GM06990 (cell line): ENCODE measurements around the gene REEP1.

Source experiments
- DNase-seq: peaks from one replicate; pipeline ENCODE4 v3.0.0-alpha.2; 2011; ENCODE audit not compliant: insufficient read length; ENCODE audit errors: extremely low read depth
- H3K27me3 ChIP-seq: replicated peaks from 2 replicates; pipeline ENCODE4 v1.6.0; 2011; ENCODE audit warnings: low read length; ENCODE audit not compliant: control insufficient read depth, insufficient read depth
- H3K36me3 ChIP-seq: 2 replicates; pipeline ENCODE4 v1.5.1; 2011; ENCODE audit warnings: low read length; ENCODE audit not compliant: control insufficient read depth, insufficient read depth
- H3K4me3 ChIP-seq: replicated peaks from 2 replicates; pipeline ENCODE4 v1.5.1; 2011; ENCODE audit warnings: low read depth, mild to moderate bottlenecking, control low read depth, low read length
- TF ChIP-seq, protein P1 (sequence below): IDR thresholded peaks from 2 replicates; pipeline ENCODE4 v1.5.1; 2011; ENCODE audit warnings: low read length, control low read depth, mild to moderate bottlenecking, inconsistent platforms; ENCODE audit not compliant: insufficient read depth, poor library complexity, severe bottlenecking

Gene REEP1

DNA sequence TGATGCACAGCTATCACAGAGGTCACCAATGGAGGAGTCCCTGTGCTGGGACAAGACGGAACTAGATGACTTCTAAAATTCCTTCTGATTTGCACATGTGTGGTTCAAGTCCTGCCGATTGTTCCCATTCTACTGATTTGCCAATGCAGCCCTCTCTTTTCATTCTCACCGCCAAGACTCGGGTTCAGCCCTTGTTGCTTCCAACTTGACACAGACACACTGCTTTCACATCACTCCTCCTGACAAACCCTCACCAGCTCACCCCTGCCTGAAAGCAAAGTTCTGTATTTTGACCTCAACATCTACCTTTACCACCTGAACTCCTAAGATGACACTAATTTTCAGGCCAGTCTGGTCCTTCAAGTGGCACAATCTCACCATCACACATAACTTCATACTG lies 25.5 kb downstream of the REEP1 start:
- Histone ChIP-seq H3K4me3 (no peak overlapping the region), H3K36me3 (no peaks in the 10 kb centered on the region), H3K27me3 (no peaks in the 10 kb centered on the region; the same call in 1 of the 2 replicates)
- TF ChIP-seq, protein P1, sequence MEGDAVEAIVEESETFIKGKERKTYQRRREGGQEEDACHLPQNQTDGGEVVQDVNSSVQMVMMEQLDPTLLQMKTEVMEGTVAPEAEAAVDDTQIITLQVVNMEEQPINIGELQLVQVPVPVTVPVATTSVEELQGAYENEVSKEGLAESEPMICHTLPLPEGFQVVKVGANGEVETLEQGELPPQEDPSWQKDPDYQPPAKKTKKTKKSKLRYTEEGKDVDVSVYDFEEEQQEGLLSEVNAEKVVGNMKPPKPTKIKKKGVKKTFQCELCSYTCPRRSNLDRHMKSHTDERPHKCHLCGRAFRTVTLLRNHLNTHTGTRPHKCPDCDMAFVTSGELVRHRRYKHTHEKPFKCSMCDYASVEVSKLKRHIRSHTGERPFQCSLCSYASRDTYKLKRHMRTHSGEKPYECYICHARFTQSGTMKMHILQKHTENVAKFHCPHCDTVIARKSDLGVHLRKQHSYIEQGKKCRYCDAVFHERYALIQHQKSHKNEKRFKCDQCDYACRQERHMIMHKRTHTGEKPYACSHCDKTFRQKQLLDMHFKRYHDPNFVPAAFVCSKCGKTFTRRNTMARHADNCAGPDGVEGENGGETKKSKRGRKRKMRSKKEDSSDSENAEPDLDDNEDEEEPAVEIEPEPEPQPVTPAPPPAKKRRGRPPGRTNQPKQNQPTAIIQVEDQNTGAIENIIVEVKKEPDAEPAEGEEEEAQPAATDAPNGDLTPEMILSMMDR, result no peak
- no peak for DNase-seq

DNA sequence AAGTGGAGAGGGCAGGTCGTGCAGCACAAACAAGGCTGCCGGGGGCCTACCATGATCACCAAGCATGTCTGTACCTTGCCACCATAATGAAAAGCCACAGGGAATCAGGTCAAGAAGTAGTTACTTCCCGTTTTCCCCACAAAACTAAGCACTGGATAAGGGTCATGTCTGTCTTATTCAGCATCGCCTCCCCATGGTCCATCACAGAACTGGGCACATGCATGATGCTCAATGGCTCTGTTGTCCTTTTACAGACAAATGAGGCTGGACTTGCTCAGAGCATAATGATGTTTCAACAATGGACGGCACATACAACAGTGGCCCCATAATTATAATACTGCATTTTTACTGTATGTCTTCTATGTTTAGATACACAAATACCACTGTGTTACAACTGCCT lies 27.5 kb downstream of the REEP1 start:
- TF ChIP-seq, protein P1, result no peak
- no peak for DNase-seq
- Histone ChIP-seq H3K36me3 (no peaks in the 10 kb centered on the region), H3K27me3 (no peaks in the 10 kb centered on the region; the same call in 1 of the 2 replicates), H3K4me3 (no peak overlapping the region)

DNA sequence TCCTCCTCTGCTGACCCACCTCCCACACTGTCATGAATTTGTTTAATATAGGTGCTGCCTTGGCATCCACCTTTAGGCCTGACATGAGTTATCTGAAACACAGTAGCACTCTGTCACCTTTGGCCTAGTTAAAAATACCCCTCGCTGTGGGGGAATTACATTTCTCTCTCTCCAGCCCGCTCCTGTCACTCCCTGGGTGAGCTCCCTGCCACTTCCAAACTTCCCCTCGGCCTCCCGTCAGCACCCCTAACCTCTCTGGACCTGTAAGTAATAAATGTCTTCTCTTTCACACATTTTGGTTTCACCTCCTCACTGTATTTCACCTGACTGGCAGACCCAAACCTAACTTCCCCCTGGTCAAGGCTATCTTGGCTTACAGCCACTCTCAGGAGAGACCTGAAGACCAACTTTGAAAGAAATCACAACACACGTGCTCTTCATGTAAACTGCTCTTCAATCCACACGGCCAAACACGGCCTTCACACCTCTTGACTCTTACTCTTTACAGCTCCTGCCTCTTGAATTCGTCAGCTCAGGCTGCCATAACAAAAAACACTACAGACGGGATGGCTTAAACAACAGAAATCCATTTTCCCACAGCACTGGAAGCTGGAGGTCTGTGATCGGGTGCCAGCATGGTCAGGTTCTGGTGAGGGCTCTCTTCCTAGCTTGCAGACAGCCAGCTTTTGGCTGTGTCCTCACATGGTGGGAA lies 28.3 kb downstream of the REEP1 start:
- H3K4me3 ChIP-seq, result no peak overlapping the region
- TF ChIP-seq, protein P1, result no peak
- DNase-seq, result no peak
- no peaks in the 10 kb centered on the region; the same call in 1 of the 2 replicates for H3K27me3 ChIP-seq
- no peaks in the 10 kb centered on the region for H3K36me3 ChIP-seq

DNA sequence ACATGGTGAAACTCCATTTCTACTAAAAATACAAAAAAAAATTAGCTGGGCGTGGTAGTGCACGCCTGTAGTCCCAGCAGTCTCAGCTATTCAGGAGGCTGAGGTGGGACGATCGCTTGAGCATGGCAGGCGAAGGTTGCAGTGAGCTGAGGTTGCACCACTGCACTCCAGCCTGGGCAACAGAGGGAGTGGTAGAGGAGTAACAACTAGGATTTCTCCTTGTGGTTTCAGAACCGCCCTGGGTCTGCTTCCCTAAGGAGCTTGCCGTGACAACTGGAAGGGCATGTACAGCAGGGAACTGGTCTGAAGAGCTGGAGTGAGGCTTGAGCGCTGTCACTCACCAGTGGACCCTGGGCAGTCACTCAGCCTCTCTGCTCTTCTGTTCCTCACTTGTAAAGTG lies 29.1 kb downstream of the REEP1 start:
- TF ChIP-seq, protein P1, result no peak
- no peaks in the 10 kb centered on the region for H3K36me3 ChIP-seq
- H3K4me3 ChIP-seq, result no peak overlapping the region
- DNase-seq, result no peak
- no peaks in the 10 kb centered on the region; the same call in 1 of the 2 replicates for H3K27me3 ChIP-seq

DNA sequence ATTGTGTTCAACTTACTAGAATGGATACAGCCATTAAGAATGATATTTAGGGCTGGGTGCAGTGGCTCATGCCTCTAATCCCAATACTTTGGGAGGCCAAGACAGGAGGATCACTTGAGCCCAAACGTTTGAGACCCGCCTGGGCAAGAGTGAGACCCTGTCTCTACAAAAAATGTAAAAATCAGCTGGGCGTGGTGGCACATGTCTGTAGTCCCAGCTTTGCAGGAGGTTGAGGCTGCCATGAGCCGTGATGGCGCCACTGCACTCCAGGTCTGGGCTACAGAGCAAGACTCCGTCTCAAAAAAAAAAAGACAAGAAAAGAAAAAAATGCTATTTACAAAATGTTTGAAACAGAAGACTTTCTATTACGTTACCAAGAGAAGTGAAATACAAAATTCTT lies 30.0 kb downstream of the REEP1 start:
- TF ChIP-seq, protein P1, result no peak
- DNase-seq, result no peak
- Histone ChIP-seq H3K36me3 (no peaks in the 10 kb centered on the region), H3K4me3 (no peak overlapping the region), H3K27me3 (no peaks in the 10 kb centered on the region; the same call in 1 of the 2 replicates)

DNA sequence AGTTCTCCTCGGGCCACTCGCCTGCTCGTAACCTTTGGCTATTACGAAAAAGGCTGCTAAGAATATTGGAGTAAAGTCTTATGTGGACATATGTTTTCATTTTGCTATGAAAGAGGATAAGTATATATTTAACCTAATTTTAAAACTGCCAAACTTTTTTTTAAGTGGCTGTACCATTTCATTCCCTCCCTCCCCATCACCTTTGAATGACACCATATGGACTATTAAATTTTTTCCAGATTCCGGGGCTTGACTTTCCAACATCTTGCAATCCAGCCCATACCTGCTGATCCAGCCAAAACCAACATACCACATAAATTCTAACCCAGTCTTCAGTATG lies 31.5 kb downstream of the REEP1 start:
- Histone ChIP-seq H3K27me3 (no peaks in the 10 kb centered on the region), H3K36me3 (no peaks in the 10 kb centered on the region), H3K4me3 (no peak overlapping the region)
- DNase-seq, result no peak
- TF ChIP-seq, protein P1, result no peak
